HCT116 (cell line): ENCODE data around the gene SLC1A4.

Source experiments
- CEBPB ChIP-seq: IDR thresholded peaks from 2 replicates; pipeline ENCODE4 v1.6.1; 2012; ENCODE audit warnings: low read depth
- EZH2phosphoT487 ChIP-seq: fragments of 200-600 bp; IDR thresholded peaks from 2 replicates; pipeline ENCODE4 v1.6.1; 2018; ENCODE audit warnings: antibody characterized with exemption, borderline replicate concordance
- MAX ChIP-seq: IDR thresholded peaks from 2 replicates; pipeline ENCODE4 v1.6.1; 2012
- POLR2A ChIP-seq: IDR thresholded peaks from 2 replicates; pipeline ENCODE4 v1.7.0; 2011; ENCODE audit warnings: borderline replicate concordance; ENCODE audit not compliant: insufficient read depth, insufficient read length; ENCODE audit errors: extremely low read depth
- POLR2AphosphoS5 ChIP-seq: IDR thresholded peaks from 2 replicates; pipeline ENCODE4 v1.6.1; 2011; ENCODE audit warnings: mild to moderate bottlenecking, low read depth, low read length, moderate library complexity
- TF ChIP-seq, protein P1 (sequence below), 3 experiments: fragments of 200-600 bp in 1 of 3; sonication (generic) in 1 of 3; IDR thresholded peaks in 2 of 3; conservative IDR thresholded peaks in 1 of 3; 2 replicates each; pipeline ENCODE4 v1.5.1; 2012 to 2017; ENCODE audit warnings: low read depth in 2 of 3, low read length in 2 of 3, antibody characterized with exemption in 1 of 3, borderline replicate concordance in 1 of 3, control low read depth in 1 of 3, mild to moderate bottlenecking in 1 of 3, mixed read lengths in 1 of 3, mixed run types in 1 of 3, moderate library complexity in 1 of 3; ENCODE audit not compliant: insufficient read depth in 1 of 3
- TF ChIP-seq, protein P2 (sequence below): IDR thresholded peaks from 2 replicates; pipeline ENCODE4 v1.6.1; 2012; ENCODE audit warnings: low read depth

DNA sequence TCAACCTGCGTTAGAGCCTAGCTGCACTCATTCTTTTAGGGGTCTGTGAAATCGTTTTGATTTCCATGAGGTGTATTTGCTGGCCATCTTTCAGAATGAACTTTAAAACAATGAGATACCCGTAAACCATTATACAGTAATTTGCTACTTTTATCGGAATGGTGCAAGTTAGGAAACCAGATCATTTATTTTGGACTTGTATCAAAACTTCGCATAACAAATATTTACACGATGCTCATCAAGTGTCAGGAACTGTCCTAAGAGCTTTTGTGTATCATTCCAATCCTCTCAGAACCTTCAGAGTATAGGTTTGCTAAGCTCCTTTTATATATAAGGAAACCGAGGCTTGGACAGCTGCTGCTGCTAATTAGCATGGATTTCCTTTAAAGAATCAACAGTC, 22.4 kb upstream of the SLC1A4 start:
- TF ChIP-seq POLR2AphosphoS5 (no peak), EZH2phosphoT487 (no peak), POLR2A (no peak), CEBPB (no peak), MAX (no peak)
- TF ChIP-seq, protein P1, sequence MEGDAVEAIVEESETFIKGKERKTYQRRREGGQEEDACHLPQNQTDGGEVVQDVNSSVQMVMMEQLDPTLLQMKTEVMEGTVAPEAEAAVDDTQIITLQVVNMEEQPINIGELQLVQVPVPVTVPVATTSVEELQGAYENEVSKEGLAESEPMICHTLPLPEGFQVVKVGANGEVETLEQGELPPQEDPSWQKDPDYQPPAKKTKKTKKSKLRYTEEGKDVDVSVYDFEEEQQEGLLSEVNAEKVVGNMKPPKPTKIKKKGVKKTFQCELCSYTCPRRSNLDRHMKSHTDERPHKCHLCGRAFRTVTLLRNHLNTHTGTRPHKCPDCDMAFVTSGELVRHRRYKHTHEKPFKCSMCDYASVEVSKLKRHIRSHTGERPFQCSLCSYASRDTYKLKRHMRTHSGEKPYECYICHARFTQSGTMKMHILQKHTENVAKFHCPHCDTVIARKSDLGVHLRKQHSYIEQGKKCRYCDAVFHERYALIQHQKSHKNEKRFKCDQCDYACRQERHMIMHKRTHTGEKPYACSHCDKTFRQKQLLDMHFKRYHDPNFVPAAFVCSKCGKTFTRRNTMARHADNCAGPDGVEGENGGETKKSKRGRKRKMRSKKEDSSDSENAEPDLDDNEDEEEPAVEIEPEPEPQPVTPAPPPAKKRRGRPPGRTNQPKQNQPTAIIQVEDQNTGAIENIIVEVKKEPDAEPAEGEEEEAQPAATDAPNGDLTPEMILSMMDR (IDR thresholded peaks at IDR 0.05 in 2 of 3, conservative IDR thresholded peaks at IDR 0.05 in 1 of 3; ENCODE audit: borderline replicate concordance in 1 of 3, insufficient read depth in 1 of 3, low read depth in 2 of 3, low read length in 2 of 3): no peak
- TF ChIP-seq, protein P2, sequence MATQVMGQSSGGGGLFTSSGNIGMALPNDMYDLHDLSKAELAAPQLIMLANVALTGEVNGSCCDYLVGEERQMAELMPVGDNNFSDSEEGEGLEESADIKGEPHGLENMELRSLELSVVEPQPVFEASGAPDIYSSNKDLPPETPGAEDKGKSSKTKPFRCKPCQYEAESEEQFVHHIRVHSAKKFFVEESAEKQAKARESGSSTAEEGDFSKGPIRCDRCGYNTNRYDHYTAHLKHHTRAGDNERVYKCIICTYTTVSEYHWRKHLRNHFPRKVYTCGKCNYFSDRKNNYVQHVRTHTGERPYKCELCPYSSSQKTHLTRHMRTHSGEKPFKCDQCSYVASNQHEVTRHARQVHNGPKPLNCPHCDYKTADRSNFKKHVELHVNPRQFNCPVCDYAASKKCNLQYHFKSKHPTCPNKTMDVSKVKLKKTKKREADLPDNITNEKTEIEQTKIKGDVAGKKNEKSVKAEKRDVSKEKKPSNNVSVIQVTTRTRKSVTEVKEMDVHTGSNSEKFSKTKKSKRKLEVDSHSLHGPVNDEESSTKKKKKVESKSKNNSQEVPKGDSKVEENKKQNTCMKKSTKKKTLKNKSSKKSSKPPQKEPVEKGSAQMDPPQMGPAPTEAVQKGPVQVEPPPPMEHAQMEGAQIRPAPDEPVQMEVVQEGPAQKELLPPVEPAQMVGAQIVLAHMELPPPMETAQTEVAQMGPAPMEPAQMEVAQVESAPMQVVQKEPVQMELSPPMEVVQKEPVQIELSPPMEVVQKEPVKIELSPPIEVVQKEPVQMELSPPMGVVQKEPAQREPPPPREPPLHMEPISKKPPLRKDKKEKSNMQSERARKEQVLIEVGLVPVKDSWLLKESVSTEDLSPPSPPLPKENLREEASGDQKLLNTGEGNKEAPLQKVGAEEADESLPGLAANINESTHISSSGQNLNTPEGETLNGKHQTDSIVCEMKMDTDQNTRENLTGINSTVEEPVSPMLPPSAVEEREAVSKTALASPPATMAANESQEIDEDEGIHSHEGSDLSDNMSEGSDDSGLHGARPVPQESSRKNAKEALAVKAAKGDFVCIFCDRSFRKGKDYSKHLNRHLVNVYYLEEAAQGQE: no peak
